ENCODE measurements around the gene MEIS2. TPM values are rescaled to one million over a fixed set of nuclear protein-coding genes. Genes with fewer than 3 reads are reported as not detected.

The MEIS2 gene
- polyA plus RNA-seq, 1 donor from 2014 or later = 825 TPM

DNA sequence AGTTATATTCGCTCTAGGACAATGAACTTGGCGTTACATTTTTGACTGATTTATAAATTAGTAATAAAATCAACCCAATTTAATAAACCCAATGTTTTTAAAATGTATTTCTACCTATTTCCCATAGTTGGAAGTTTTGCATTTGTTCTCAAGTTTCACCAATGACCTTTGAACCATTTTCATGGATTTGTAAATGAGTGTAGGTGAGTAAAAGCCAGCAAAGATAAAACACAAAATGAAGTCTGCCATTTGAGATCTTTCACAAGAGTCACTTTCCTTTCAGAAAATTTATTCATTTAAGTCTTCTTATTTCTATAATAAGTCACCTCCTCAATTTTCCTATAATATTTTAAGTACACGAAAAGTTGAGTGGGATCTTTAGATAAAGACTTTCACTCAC lies 92.1 kb downstream of the MEIS2 start:
- no peak for TF ChIP-seq EP300 (conservative IDR thresholded peaks at IDR 0.05; ENCODE audit: poor library complexity, severe bottlenecking)
- TF ChIP-seq, protein P1, sequence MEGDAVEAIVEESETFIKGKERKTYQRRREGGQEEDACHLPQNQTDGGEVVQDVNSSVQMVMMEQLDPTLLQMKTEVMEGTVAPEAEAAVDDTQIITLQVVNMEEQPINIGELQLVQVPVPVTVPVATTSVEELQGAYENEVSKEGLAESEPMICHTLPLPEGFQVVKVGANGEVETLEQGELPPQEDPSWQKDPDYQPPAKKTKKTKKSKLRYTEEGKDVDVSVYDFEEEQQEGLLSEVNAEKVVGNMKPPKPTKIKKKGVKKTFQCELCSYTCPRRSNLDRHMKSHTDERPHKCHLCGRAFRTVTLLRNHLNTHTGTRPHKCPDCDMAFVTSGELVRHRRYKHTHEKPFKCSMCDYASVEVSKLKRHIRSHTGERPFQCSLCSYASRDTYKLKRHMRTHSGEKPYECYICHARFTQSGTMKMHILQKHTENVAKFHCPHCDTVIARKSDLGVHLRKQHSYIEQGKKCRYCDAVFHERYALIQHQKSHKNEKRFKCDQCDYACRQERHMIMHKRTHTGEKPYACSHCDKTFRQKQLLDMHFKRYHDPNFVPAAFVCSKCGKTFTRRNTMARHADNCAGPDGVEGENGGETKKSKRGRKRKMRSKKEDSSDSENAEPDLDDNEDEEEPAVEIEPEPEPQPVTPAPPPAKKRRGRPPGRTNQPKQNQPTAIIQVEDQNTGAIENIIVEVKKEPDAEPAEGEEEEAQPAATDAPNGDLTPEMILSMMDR (IDR thresholded peaks at IDR 0.05; ENCODE audit: poor library complexity, severe bottlenecking) = no peak
- no peak for TF ChIP-seq TAF1 (IDR thresholded peaks at IDR 0.05; ENCODE audit: low read depth)
- TF ChIP-seq EZH2 (IDR thresholded peaks at IDR 0.05; ENCODE audit: borderline replicate concordance, insufficient read depth, low read length, poor library complexity, severe bottlenecking) = no peak
- no peak for TF ChIP-seq MXI1 (conservative IDR thresholded peaks at IDR 0.05; ENCODE audit: poor library complexity, severe bottlenecking)
- TF ChIP-seq POLR2AphosphoS5 (IDR thresholded peaks at IDR 0.05) = no peak
- TF ChIP-seq, protein P2, sequence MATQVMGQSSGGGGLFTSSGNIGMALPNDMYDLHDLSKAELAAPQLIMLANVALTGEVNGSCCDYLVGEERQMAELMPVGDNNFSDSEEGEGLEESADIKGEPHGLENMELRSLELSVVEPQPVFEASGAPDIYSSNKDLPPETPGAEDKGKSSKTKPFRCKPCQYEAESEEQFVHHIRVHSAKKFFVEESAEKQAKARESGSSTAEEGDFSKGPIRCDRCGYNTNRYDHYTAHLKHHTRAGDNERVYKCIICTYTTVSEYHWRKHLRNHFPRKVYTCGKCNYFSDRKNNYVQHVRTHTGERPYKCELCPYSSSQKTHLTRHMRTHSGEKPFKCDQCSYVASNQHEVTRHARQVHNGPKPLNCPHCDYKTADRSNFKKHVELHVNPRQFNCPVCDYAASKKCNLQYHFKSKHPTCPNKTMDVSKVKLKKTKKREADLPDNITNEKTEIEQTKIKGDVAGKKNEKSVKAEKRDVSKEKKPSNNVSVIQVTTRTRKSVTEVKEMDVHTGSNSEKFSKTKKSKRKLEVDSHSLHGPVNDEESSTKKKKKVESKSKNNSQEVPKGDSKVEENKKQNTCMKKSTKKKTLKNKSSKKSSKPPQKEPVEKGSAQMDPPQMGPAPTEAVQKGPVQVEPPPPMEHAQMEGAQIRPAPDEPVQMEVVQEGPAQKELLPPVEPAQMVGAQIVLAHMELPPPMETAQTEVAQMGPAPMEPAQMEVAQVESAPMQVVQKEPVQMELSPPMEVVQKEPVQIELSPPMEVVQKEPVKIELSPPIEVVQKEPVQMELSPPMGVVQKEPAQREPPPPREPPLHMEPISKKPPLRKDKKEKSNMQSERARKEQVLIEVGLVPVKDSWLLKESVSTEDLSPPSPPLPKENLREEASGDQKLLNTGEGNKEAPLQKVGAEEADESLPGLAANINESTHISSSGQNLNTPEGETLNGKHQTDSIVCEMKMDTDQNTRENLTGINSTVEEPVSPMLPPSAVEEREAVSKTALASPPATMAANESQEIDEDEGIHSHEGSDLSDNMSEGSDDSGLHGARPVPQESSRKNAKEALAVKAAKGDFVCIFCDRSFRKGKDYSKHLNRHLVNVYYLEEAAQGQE (IDR thresholded peaks at IDR 0.05; ENCODE audit: borderline replicate concordance) = no peak
- no peak for TF ChIP-seq RAD21 (conservative IDR thresholded peaks at IDR 0.05)
- no peak for TF ChIP-seq SMC3 (conservative IDR thresholded peaks at IDR 0.05; ENCODE audit: poor library complexity)
- Histone ChIP-seq H3K9me3 (ENCODE audit: low read length) (no peaks in the 10 kb centered on the region), H3K4me2 (ENCODE audit: low read length) (no peak overlapping the region), H3K27ac (ENCODE audit: low read length) (no peak overlapping the region), H3K4me3 (ENCODE audit: low read length) (no peak overlapping the region), H2AFZ (ENCODE audit: low read depth, low read length) (no peak overlapping the region), H3K79me2 (replicated peaks; ENCODE audit: insufficient read depth, low read length) (peaks cover 91% of the 10 kb centered on the region), H3K9me2 (ENCODE audit: insufficient read depth, low read length) (no peaks in the 10 kb centered on the region), H3K9ac (ENCODE audit: low read length) (no peak overlapping the region), H4K20me1 (ENCODE audit: insufficient read depth) (peaks cover 74% of the 10 kb centered on the region), H3K36me3 (ENCODE audit: insufficient read depth, low read length) (peaks cover 18% of the 10 kb centered on the region), H3K27me3 (ENCODE audit: insufficient read depth, low read depth, low read length) (no peaks in the 10 kb centered on the region), H3F3A (ENCODE audit: insufficient read depth, low read length, poor library complexity, severe bottlenecking) (peaks cover 8% of the 10 kb centered on the region)

DNA sequence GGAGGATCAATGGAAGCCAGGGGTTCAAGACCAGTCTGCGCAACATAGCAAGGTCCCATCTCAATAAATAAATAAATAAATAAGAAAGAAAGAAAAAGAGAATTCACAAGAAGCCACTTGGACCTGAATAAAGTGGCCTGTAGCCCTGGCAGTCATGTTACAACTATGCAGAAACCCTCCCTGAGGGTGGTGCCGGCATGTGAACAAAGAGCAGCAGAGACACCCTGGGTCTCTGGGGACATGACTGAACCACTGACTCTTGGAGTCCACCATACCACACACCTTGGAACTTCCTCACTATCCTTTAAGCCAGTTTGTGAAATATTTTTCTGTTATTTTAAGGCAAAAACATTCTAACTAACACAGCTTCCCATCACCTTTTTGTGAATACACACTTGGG lies 93.0 kb downstream of the MEIS2 start:
- H3K79me2 ChIP-seq (replicated peaks; ENCODE audit: insufficient read depth, low read length) = peaks cover 92% of the 10 kb centered on the region
- H2AFZ ChIP-seq (ENCODE audit: low read depth, low read length) = no peak overlapping the region
- peaks cover 81% of the 10 kb centered on the region for H4K20me1 ChIP-seq (ENCODE audit: insufficient read depth)
- H3K36me3 ChIP-seq (ENCODE audit: insufficient read depth, low read length) = peaks cover 20% of the 10 kb centered on the region
- no peaks in the 10 kb centered on the region for H3K9me3 ChIP-seq (ENCODE audit: low read length)
- H3K4me2 ChIP-seq (ENCODE audit: low read length) = no peak overlapping the region
- H3K9me2 ChIP-seq (ENCODE audit: insufficient read depth, low read length) = no peaks in the 10 kb centered on the region
- TF ChIP-seq POLR2AphosphoS5 (IDR thresholded peaks at IDR 0.05) = no peak
- no peak for TF ChIP-seq EP300 (conservative IDR thresholded peaks at IDR 0.05; ENCODE audit: poor library complexity, severe bottlenecking)
- H3F3A ChIP-seq (ENCODE audit: insufficient read depth, low read length, poor library complexity, severe bottlenecking) = peaks cover 16% of the 10 kb centered on the region
- no peak overlapping the region for H3K4me3 ChIP-seq (ENCODE audit: low read length)
- no peaks in the 10 kb centered on the region for H3K27me3 ChIP-seq (ENCODE audit: insufficient read depth, low read depth, low read length)
- H3K9ac ChIP-seq (ENCODE audit: low read length) = no peak overlapping the region
- H3K27ac ChIP-seq (ENCODE audit: low read length) = no peak overlapping the region
